ENCODE measurements around the gene TNKS2.
"Not testable (repeated sequence)": the region's sequence is repeated elsewhere in the genome, so short reads cannot be mapped to it uniquely, and the experiment has no call there.

TNKS2 gene

GRCh38 chr10:91864744-91865143, 66.5 kb downstream of the TNKS2 start:
- no peak for DNase-seq (ENCODE audit: low read depth in 2 of 2, low spot score in 1 of 2)

GRCh38 chr10:91865562-91866081, 67.4 kb downstream of the TNKS2 start:
- no peak for DNase-seq (ENCODE audit: low read depth in 2 of 2, low spot score in 1 of 2)

GRCh38 chr10:91875156-91875555, 76.9 kb downstream of the TNKS2 start:
- DNase-seq (ENCODE audit: low read depth in 2 of 2, low spot score in 1 of 2), result no peak

GRCh38 chr10:91875779-91876178, 77.6 kb downstream of the TNKS2 start:
- DNase-seq (ENCODE audit: low read depth in 2 of 2, low spot score in 1 of 2), result no peak

GRCh38 chr10:91879515-91880170, 81.4 kb downstream of the TNKS2 start:
- no peak for DNase-seq (ENCODE audit: low read depth in 2 of 2, low spot score in 1 of 2)

GRCh38 chr10:91880310-91880709, 82.1 kb downstream of the TNKS2 start:
- no peak for DNase-seq (ENCODE audit: low read depth in 2 of 2, low spot score in 1 of 2)

- no peak for DNase-seq (ENCODE audit: low read depth in 2 of 2, low spot score in 1 of 2)
Observed at GRCh38 chr10:91883549-91884444, 85.6 kb downstream of the TNKS2 start.

GRCh38 chr10:91884536-91884935, 86.3 kb downstream of the TNKS2 start:
- DNase-seq (ENCODE audit: low read depth in 2 of 2, low spot score in 1 of 2), result no peak

GRCh38 chr10:91885362-91886079, 87.3 kb downstream of the TNKS2 start:
- DNase-seq (ENCODE audit: low read depth in 2 of 2, low spot score in 1 of 2), result no peak

GRCh38 chr10:91886954-91887271, 88.7 kb downstream of the TNKS2 start:
- DNase-seq (ENCODE audit: low read depth in 2 of 2, low spot score in 1 of 2), result no peak

- DNase-seq (ENCODE audit: low read depth in 2 of 2, low spot score in 1 of 2), result no peak
Observed at GRCh38 chr10:91887272-91888076, 89.2 kb downstream of the TNKS2 start.

GRCh38 chr10:91891125-91892001, 93.1 kb downstream of the TNKS2 start:
- no peak for DNase-seq (ENCODE audit: low read depth in 2 of 2, low spot score in 1 of 2)

GRCh38 chr10:91893051-91893450, 94.8 kb downstream of the TNKS2 start:
- DNase-seq (ENCODE audit: low read depth in 2 of 2, low spot score in 1 of 2), result no peak

- not testable (repeated sequence) for DNase-seq (ENCODE audit: low read depth in 2 of 2, low spot score in 1 of 2)
Observed at GRCh38 chr10:91894261-91894685, 96.0 kb downstream of the TNKS2 start.

- DNase-seq (ENCODE audit: low read depth in 2 of 2, low spot score in 1 of 2), result no peak
Observed at GRCh38 chr10:91896212-91896756, 98.1 kb downstream of the TNKS2 start.

- DNase-seq (ENCODE audit: low read depth in 2 of 2, low spot score in 1 of 2), result no peak
Observed at GRCh38 chr10:91897421-91897820, 99.2 kb downstream of the TNKS2 start.

- DNase-seq (ENCODE audit: low read depth in 2 of 2, low spot score in 1 of 2), result peak; percentile 31 to 40
Observed at GRCh38 chr10:91901784-91902677, 103.8 kb downstream of the TNKS2 start.

- no peak for DNase-seq (ENCODE audit: low read depth in 2 of 2, low spot score in 1 of 2)
Observed at GRCh38 chr10:91907033-91907594, 108.9 kb downstream of the TNKS2 start.
